ENCODE data around the gene MINPP1. TPM values are rescaled to one million over a fixed set of nuclear protein-coding genes. Genes with fewer than 3 reads are reported as not detected.

The MINPP1 gene
- total RNA-seq, 4 donors from 2014 or later: 9.7 to 20.1 (median 10.1) TPM

GRCh38 chr10:87547734-87548311 is 43.1 kb downstream of the MINPP1 start:
- Histone ChIP-seq H3K27me3 (no peaks in the 10 kb centered on the region), H3K9me3 (peaks cover 0 to 4% (median 0%) of the 10 kb centered on the region in 3 donors), H3K4me1 (peaks cover 0 to 22% (median 0%) of the 10 kb centered on the region in 3 donors), H3K36me3 (peaks cover 0 to 27% of the 10 kb centered on the region in 2 donors), H3K4me3 (no peak overlapping the region), H3K27ac (no peak overlapping the region)
- WGBS, 2 donors (ENCODE audit: low coverage in 1 of 2): 45 to 69% methylated on average over 3 of the region's 3 CpGs
- TF ChIP-seq EP300 (IDR thresholded peaks at IDR 0.05) (no peak), POLR2A (IDR thresholded peaks at IDR 0.05) (no peak), CTCF (IDR thresholded peaks at IDR 0.05) (no peak)
- ATAC-seq: peak; percentile 17

GRCh38 chr10:87550741-87551140 is 46.0 kb downstream of the MINPP1 start:
- Histone ChIP-seq H3K4me3 (no peak overlapping the region), H3K36me3 (peaks cover 0 to 22% of the 10 kb centered on the region in 2 donors), H3K4me1 (peaks cover 0 to 22% (median 0%) of the 10 kb centered on the region in 3 donors), H3K27ac (no peak overlapping the region), H3K27me3 (no peaks in the 10 kb centered on the region), H3K9me3 (no peaks in the 10 kb centered on the region)
- TF ChIP-seq POLR2AphosphoS5 (IDR thresholded peaks at IDR 0.05): no peak
- TF ChIP-seq EP300 (IDR thresholded peaks at IDR 0.05): no peak
- TF ChIP-seq POLR2A (IDR thresholded peaks at IDR 0.05): no peak
- no peak for TF ChIP-seq CTCF (IDR thresholded peaks at IDR 0.05)
- WGBS, 2 donors (ENCODE audit: low coverage in 1 of 2): 75 to 100% methylated on average over 1 to 2 of the region's 2 CpGs
- ATAC-seq: no peak

- peaks cover 0 to 22% (median 0%) of the 10 kb centered on the region in 3 donors for H3K4me1 ChIP-seq
- H3K36me3 ChIP-seq: peaks cover 0 to 22% of the 10 kb centered on the region in 2 donors
- no peak overlapping the region for H3K27ac ChIP-seq
- H3K4me3 ChIP-seq: no peak overlapping the region
- no peaks in the 10 kb centered on the region for H3K9me3 ChIP-seq
- TF ChIP-seq CTCF (IDR thresholded peaks at IDR 0.05) (no peak), EP300 (IDR thresholded peaks at IDR 0.05) (no peak)
- no peak for ATAC-seq
- no peaks in the 10 kb centered on the region for H3K27me3 ChIP-seq
Measured at GRCh38 chr10:87551326-87551725, 46.6 kb downstream of the MINPP1 start.

- Histone ChIP-seq H3K27ac (no peak overlapping the region), H3K4me3 (no peak overlapping the region), H3K9me3 (no peaks in the 10 kb centered on the region), H3K27me3 (no peaks in the 10 kb centered on the region), H3K4me1 (peaks cover 0 to 22% (median 0%) of the 10 kb centered on the region in 3 donors), H3K36me3 (peaks cover 0 to 14% of the 10 kb centered on the region in 2 donors)
- no peak for ATAC-seq
- 40 to 85% methylated on average over 1 to 2 of the region's 2 CpGs for WGBS, 2 donors (ENCODE audit: low coverage in 1 of 2)
- TF ChIP-seq EP300 (IDR thresholded peaks at IDR 0.05) (no peak), POLR2A (IDR thresholded peaks at IDR 0.05) (no peak), CTCF (IDR thresholded peaks at IDR 0.05) (no peak), POLR2AphosphoS5 (IDR thresholded peaks at IDR 0.05) (no peak)
Measured at GRCh38 chr10:87552248-87552929, 47.7 kb downstream of the MINPP1 start.

GRCh38 chr10:87557409-87557808 is 52.7 kb downstream of the MINPP1 start:
- H3K9me3 ChIP-seq: no peaks in the 10 kb centered on the region
- TF ChIP-seq CTCF (IDR thresholded peaks at IDR 0.05): no peak
- TF ChIP-seq POLR2AphosphoS5 (IDR thresholded peaks at IDR 0.05): no peak
- TF ChIP-seq POLR2A (IDR thresholded peaks at IDR 0.05): no peak
- no peak for TF ChIP-seq EP300 (IDR thresholded peaks at IDR 0.05)
- peaks cover 0 to 4% (median 0%) of the 10 kb centered on the region in 3 donors for H3K4me1 ChIP-seq
- H3K4me3 ChIP-seq: no peak overlapping the region
- H3K27ac ChIP-seq: no peak overlapping the region
- 85 to 100% methylated on average over 3 of the region's 3 CpGs for WGBS, 2 donors (ENCODE audit: low coverage in 1 of 2)
- ATAC-seq: no peak
- peaks cover 0 to 4% of the 10 kb centered on the region in 2 donors for H3K36me3 ChIP-seq
- H3K27me3 ChIP-seq: no peaks in the 10 kb centered on the region

Data from gastroesophageal sphincter (tissue), 4 donors.